Activated CD8-positive, alpha-beta T cell treated with anti-CD3 and anti-CD28 coated beads for 36 hours (primary cell): ENCODE results near the gene PSMB11. TPM values are rescaled to one million over a fixed set of nuclear protein-coding genes. Genes with fewer than 3 reads are reported as not detected.

Experiments used
- ATAC-seq: fragments of 200-7000 bp; cut with Tn5 transposase; one replicate; pipeline ENCODE4 v1.10.0; 2021; ENCODE audit warnings: mild to moderate bottlenecking, moderate library complexity
- CTCF ChIA-PET: fragments of 350-600 bp; sonication (Branson Sonifier 250); formaldehyde crosslinking; loops from one replicate; lab custom pipeline; 2021; ENCODE audit warnings: antibody characterized with exemption; lab: Charles Lee
- POLR2A ChIA-PET: fragments of 350-600 bp; sonication (Branson Sonifier 250); formaldehyde crosslinking; loops from one replicate; lab custom pipeline; 2021; ENCODE audit warnings: antibody characterized with exemption; lab: Charles Lee
- DNase-seq: peaks from one replicate; pipeline ENCODE4 v3.0.0-alpha.2; 2020
- H3K27ac Mint-ChIP-seq: one replicate; pipeline ENCODE4 v1.8.0; 2021; ENCODE audit warnings: mild to moderate bottlenecking, mixed read lengths
- H3K27me3 Mint-ChIP-seq: one replicate; pipeline ENCODE4 v1.8.0; 2021; ENCODE audit warnings: mixed read lengths
- H3K36me3 Mint-ChIP-seq: one replicate; pipeline ENCODE4 v1.8.0; 2021; ENCODE audit warnings: low read depth, mixed read lengths
- H3K4me1 Mint-ChIP-seq: one replicate; pipeline ENCODE4 v1.8.0; 2021; ENCODE audit warnings: low read depth, mixed read lengths
- H3K4me3 Mint-ChIP-seq: one replicate; pipeline ENCODE4 v1.8.0; 2021; ENCODE audit warnings: mild to moderate bottlenecking, moderate library complexity, mixed read lengths
- H3K9me3 Mint-ChIP-seq: one replicate; pipeline ENCODE4 v1.8.0; 2021; ENCODE audit warnings: mixed read lengths
- intact Hi-C: fragments of 100-400 bp; cut with micrococcal nuclease; formaldehyde crosslinking; loops from one replicate; pipeline ENCODE4 v1.10.0; 2022
- total RNA-seq, 2 experiments: library from RNA; stranded (reverse); gene quantifications; one replicate each; pipeline ENCODE4 v1.2.3, GENCODE V29; 2021
- TF ChIP-seq, protein P1 (sequence below): fragments of 200-600 bp; IDR thresholded peaks from one replicate; pipeline ENCODE4 v1.8.0; 2022; ENCODE audit warnings: antibody characterized with exemption, mild to moderate bottlenecking

The PSMB11 gene
- total RNA-seq, 2 experiments from 2014 or later = not detected

DNA sequence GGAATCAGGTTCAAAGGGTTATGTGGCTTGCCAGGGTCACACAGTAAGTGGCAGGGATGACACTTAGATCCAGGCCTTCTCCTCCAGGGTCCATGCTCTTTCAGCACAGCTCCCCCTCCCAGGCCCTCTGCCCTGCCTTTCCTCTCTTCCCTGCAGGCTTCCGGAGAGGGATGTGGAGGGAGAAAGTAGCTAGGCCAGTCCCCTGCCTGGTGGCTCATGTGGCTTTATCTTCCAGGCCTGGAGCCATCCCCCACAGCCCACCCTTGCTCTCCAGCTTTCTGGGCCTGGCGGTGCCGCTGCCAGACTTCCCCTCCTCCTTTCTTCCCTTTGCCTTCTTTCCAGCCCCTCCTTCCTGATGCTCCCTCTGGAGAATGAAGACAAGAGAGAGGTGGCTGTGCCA, 1.7 kb downstream of the PSMB11 start:
- DNase-seq = no peak
- intact Hi-C loops = no loop called here
- POLR2A ChIA-PET = interaction anchor here (1.6 kb wide), 2 partner anchors 10 to 37 kb away, joined by 4 to 5 read pairs; no protein-coding TSS in a partner anchor
- Mint-ChIP-seq H3K4me3 (no peak overlapping the region), H3K27me3 (peaks cover 2% of the 10 kb centered on the region), H3K4me1 (no peaks in the 10 kb centered on the region), H3K9me3 (no peaks in the 10 kb centered on the region), H3K36me3 (no peaks in the 10 kb centered on the region), H3K27ac (no peak overlapping the region)
- TF ChIP-seq, protein P1, sequence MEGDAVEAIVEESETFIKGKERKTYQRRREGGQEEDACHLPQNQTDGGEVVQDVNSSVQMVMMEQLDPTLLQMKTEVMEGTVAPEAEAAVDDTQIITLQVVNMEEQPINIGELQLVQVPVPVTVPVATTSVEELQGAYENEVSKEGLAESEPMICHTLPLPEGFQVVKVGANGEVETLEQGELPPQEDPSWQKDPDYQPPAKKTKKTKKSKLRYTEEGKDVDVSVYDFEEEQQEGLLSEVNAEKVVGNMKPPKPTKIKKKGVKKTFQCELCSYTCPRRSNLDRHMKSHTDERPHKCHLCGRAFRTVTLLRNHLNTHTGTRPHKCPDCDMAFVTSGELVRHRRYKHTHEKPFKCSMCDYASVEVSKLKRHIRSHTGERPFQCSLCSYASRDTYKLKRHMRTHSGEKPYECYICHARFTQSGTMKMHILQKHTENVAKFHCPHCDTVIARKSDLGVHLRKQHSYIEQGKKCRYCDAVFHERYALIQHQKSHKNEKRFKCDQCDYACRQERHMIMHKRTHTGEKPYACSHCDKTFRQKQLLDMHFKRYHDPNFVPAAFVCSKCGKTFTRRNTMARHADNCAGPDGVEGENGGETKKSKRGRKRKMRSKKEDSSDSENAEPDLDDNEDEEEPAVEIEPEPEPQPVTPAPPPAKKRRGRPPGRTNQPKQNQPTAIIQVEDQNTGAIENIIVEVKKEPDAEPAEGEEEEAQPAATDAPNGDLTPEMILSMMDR = no peak
- no peak for ATAC-seq
- CTCF ChIA-PET = interaction anchor here (1.0 to 2.6 kb wide), 6 partner anchors 14 to 81 kb away, joined by 3 to 12 read pairs (median 4); partner anchors contain the start of gene AJUBA

DNA sequence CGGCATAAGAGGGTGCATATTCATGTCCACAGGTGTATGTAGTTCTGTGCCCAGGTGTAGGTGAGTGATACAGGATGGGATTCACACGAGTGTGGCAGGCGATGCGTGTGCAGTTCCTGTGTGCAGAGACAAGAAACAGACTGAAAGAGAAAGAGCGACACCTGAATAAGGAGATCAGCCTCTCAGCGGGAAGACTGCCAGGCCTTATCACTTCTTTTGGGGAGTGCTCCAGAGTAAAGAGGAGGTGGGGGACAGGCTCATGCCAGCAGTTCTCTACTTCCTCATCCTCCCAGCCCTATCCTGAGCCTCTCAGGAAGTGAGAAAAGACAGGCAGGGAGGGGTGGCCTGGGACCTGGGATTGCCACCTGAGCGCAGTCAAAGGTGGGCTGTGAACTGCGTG, 2.8 kb downstream of the PSMB11 start:
- intact Hi-C loops = no loop called here
- no peaks in the 10 kb centered on the region for H3K4me1 Mint-ChIP-seq
- H3K36me3 Mint-ChIP-seq = no peaks in the 10 kb centered on the region
- TF ChIP-seq, protein P1 = no peak
- H3K27ac Mint-ChIP-seq = no peak overlapping the region
- no peak for DNase-seq
- H3K27me3 Mint-ChIP-seq = peaks cover 2% of the 10 kb centered on the region
- no peak overlapping the region for H3K4me3 Mint-ChIP-seq
- no peak for ATAC-seq
- H3K9me3 Mint-ChIP-seq = no peaks in the 10 kb centered on the region
- CTCF ChIA-PET = interaction anchor here (1.5 to 2.6 kb wide), 2 partner anchors 13 to 50 kb away, joined by 4 to 12 read pairs; no protein-coding TSS in a partner anchor
- POLR2A ChIA-PET = no interaction called here

DNA sequence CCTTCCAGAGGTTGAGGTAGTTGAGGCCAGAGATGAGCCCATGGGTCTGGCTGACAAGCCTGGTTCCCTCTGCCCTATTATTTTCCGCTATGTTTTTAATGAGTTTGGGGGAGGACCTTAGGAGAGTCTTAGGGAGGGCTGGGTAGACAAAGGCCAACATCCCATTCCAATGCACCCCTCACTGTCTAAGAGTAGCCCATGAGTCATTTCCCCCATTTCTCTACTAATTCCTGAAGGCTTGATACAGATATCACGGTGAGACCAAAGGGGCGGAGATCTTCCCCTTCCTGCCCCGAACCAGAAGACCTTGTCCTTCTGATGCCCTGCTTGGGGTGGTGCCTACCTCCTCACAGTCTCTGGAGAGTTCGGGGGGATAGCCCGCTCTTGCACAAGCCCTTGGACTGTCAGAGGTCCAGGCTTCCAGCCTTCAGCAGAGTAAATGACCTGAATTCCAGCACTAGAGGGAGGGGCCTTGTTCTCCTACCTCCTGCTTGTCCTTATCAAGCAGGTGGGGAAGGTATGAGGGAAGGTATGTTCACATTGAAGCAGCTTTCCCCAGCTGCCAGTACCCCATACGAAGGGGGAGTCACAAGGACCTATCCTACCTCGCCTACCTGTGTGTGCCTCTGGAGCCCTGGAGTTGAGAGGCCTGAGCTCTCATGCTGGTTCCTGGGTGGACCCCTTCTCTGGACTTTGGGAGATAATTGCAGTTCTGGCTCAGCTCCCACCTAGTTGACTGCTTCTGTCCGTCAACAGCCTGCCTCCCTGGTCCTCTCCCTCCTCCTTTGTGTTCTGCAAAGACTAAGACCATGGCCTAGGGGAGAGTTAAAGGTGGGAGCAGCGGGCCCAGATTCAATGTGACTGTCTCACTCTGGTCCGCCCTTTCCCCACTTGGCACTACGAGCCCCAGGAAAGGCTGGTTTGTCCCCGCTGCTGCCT, 3.7 kb downstream of the PSMB11 start:
- ChIA-PET CTCF (interaction anchor here (2.0 to 2.1 kb wide), 2 partner anchors 59 to 72 kb away, joined by 5 to 8 read pairs; no protein-coding TSS in a partner anchor), POLR2A (no interaction called here)
- no peaks in the 10 kb centered on the region for H3K9me3 Mint-ChIP-seq
- intact Hi-C loops = no loop called here
- peaks cover 2% of the 10 kb centered on the region for H3K27me3 Mint-ChIP-seq
- ATAC-seq = no peak
- H3K4me3 Mint-ChIP-seq = no peak overlapping the region
- no peaks in the 10 kb centered on the region for H3K4me1 Mint-ChIP-seq
- no peak for DNase-seq
- TF ChIP-seq, protein P1 = no peak
- no peaks in the 10 kb centered on the region for H3K36me3 Mint-ChIP-seq
- no peak overlapping the region for H3K27ac Mint-ChIP-seq

DNA sequence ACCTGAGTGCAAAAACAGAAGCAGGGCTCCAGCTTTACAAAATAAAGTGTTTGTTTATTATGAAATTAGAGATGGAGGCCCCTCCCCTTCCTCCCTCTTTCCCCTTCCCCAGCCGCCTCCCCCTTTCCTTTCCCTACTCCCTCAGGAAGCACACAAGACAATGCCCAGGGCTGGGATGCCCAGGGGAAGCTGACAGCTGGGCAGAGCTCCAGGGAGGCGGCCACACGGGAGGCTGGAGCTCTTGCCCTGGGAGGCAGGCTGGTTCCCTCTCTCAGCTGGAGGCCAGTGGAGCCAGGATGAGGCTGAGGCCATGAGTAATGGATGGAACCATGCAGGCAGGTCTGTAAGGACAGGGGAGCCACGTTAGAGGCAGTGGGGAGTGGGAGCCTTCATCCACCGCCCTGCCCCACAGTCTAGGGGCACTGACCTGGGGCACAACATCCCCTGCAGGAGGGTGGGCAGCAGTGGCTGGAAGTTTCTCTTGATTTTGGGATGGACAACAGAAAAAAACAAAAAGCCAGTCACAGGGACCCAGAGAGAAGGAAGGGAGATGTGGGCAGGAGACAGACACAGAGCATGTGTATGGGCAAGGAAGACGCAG, 5.1 kb downstream of the PSMB11 start:
- H3K4me1 Mint-ChIP-seq = no peaks in the 10 kb centered on the region
- H3K27ac Mint-ChIP-seq = no peak overlapping the region
- no peak overlapping the region for H3K4me3 Mint-ChIP-seq
- intact Hi-C loops = no loop called here
- CTCF ChIA-PET = interaction anchor here (1.2 to 2.1 kb wide), 4 partner anchors 11 to 74 kb away, joined by 3 to 8 read pairs (median 4); partner anchors contain the start of gene CDH24
- peaks cover 2% of the 10 kb centered on the region for H3K27me3 Mint-ChIP-seq
- ATAC-seq (no peak), DNase-seq (no peak)
- H3K36me3 Mint-ChIP-seq = no peaks in the 10 kb centered on the region
- no peaks in the 10 kb centered on the region for H3K9me3 Mint-ChIP-seq
- TF ChIP-seq, protein P1 = no peak
- POLR2A ChIA-PET = interaction anchor here (1.1 kb wide), 1 partner anchor 39 kb away, joined by 3 read pairs; no protein-coding TSS in a partner anchor
